Measurements from ENCODE around the gene ROR1.
"Not testable (repeated sequence)": the region's sequence is repeated elsewhere in the genome, so short reads cannot be mapped to it uniquely, and the experiment has no call there.

ROR1 gene

DNA sequence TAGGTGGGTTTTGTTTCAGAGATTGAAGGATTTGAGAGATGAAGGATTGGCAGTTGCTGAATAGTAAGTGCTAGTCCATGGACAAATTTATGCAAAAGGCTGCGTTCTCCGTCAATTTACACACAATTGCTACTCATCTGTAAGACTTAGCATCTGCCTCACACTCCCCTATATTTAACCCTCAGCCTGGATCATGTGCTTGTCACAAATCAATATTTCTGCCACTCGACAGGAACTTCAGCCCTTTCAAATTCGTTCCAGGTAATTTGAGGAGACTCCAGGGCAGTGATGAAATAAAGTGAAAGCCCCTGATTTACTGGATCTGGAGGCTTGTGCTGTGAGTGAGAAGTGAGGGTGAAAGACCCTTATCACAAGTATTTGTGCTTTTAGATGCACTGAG, 324.0 kb downstream of the ROR1 start:
- no peak for DNase-seq (ENCODE audit: low read depth, low spot score)

DNA sequence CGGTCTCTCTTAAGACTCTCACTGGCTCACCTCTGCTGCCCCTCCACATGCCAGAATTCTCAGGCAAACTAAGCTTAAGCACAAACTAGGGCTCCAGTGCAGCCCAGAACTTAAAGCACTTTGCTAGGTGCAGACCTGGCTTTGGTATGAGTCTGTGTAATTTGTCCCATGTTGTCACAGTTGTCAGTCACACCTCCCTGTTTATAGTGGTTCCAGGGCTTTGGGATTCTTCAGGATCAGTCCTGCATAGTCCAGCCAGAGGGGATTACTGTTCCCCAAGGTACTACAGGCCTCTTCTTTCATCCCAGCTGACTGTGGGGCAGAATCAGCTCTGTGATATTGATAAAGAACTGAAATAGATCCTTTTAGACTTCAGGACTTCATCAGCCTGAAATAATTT, 324.6 kb downstream of the ROR1 start:
- no peak for DNase-seq (ENCODE audit: low read depth, low spot score)

DNA sequence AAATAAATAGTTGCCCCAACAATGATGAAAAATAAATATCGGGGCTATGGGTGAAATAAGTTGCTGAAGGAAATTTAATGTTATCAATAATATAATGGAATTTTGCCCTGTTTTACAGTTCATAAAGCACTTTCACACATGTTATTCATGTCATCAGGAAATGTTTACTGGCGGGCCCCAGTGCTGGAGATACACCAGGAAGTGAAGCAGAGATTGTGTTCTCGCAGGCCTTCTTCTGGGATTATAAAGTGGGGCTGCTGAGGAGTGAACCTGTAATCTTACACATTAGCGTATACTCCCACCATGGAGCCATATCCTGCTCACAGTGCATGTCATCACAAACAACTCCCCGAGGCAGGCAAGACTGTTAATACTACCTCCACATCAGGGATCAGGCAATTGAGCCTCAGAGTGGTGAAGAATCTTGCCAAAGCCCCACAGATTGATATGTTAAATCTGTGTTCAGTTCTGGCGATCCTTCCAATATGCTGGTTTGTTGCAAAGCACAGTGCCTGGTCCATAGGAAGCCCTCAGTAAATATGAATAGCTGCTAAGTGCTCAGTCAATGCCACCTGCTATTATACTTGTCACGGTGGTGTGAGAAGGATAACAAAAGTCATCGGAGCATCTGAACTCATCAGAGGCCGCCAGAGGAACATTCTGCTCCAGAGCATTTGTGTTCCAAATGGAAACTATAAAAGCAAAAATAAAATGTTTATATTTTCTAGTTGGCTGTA, 325.2 kb downstream of the ROR1 start:
- DNase-seq (ENCODE audit: low read depth, low spot score): no peak

DNA sequence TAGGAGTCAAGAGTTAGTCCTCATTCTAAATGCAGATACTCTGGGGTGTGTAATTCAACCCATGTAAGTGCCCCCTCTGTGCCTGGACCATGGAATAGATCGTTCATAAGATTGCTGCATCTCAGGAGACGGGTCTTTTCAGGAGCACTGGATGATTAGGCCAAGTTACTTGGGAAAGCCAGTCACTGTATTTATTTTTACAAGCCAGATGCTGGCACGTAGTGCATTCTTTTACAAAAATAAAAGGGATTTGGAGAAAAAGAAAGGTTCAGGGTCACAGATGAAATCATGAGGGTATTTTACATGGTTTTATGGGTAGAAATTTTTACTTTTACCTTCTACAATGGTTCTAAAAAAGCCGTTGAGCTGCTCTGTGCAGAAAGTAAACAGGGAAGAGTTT, 327.0 kb downstream of the ROR1 start:
- no peak for DNase-seq (ENCODE audit: low read depth, low spot score)

DNA sequence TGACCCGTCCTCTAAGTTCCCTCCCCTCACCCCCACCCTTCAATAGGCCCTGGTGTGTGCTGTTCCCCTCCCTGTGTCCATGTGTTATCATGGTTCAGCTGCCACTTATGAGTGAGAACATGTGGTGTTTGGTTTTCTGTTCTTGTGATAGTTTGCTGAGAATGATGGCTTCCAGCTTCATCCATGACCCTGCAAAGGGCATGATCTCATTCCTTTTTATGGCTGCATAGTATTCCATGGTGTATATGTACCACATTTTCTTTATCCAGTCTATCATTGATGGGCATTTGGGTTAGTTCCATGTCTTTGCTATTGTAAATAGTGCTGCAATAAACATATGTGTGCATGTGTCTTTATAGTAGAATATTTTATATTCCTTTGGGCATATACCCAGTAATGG, 330.8 kb downstream of the ROR1 start:
- not testable (repeated sequence) for DNase-seq (ENCODE audit: low read depth, low spot score)

DNA sequence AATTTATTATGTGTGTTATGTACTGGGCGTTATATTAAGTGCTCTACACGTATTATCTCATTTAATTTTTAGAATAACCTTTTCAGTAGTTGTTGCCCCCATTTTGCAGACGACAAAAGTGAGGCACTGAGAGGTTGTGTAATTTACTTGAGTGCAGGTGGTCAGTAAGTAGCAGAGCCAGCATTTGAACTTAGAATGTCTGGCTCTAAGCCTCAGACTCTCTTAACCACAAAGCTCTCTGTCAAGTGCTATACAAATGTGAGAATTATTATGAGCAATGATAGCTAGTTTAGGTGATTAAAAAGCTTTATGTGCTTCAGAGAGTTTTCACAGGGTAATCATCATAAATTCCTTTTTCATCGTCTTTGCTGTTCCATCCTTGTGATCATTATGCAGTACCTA, 333.3 kb downstream of the ROR1 start:
- DNase-seq (ENCODE audit: low read depth, low spot score): no peak

DNA sequence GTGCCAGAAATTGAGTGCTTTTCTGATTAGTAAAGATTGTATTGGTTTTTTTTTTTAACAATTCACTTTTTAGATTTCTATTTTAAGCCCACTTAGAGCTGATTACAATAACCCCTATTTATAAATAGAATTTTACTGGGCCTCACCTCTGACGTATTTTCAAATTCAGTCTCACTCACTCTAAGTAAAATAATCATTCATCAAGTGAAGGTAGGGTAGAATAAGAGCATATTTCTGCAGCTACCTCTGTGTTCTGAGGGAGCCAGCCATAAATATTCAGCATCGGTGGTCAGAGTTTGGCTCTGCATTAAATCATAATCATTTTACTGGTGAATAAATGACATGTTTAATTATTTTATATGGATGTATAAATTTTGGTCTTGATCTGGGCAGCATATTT, 333.8 kb downstream of the ROR1 start:
- DNase-seq (ENCODE audit: low read depth, low spot score): no peak

DNA sequence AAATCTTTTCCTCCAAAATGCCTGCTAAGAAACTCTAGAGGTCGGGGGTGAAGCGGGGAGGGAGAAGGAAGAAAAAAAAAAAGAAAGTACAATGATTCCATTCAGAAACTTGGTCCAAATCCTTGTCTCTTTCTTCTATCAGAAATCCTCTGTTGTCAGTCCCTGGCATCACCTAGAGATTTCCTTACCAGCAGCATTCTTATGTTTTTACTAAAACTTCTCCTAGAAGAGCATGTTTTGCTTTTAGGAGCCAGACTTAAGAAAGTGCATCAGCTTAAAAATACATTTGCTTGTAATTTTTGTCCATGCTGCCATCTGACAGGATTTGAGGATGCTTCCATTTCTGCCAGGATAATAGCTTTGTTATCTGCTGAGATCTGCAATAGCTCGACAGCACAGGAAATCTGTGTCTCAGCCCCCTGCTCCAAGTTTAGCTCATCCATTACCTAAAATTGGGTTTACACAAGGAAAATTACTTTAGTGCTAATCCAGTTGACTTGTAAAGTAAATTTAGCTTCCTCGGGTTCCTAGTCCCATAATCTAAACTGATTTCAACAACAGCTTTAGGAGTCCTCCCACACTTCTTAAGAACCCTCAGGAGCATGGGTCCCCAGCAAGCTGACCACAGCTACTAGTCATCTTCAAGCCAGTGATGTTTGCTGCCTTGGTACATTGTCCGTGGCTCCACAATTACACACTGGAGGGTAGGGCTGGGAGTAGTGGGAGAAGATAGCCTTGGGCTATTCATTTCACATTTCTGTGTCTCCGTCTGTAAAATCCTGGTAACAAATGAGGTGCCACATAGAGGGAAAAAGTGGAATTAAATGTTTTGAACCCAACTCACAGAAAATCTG, 337.3 kb downstream of the ROR1 start:
- no peak for DNase-seq (ENCODE audit: low read depth, low spot score)

DNA sequence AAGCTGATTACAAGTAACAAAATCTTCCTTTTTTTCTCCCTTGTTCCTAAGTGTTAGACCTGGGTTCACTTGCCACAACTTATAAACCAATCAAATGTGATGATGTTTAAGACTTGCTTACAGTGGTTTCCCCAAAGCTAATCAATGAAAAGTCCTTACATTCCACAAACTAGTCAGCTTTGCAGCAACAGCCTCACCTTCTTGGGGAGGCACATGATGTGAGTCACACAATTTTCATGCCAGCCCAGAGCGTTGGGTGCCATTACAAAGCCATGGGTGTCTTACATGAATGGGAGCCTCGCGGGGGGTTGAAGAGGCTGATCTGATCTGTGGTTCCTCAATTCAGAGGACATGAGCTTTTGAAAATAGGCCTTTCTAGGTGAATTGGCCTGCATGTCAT, 338.0 kb downstream of the ROR1 start:
- no peak for DNase-seq (ENCODE audit: low read depth, low spot score)

DNA sequence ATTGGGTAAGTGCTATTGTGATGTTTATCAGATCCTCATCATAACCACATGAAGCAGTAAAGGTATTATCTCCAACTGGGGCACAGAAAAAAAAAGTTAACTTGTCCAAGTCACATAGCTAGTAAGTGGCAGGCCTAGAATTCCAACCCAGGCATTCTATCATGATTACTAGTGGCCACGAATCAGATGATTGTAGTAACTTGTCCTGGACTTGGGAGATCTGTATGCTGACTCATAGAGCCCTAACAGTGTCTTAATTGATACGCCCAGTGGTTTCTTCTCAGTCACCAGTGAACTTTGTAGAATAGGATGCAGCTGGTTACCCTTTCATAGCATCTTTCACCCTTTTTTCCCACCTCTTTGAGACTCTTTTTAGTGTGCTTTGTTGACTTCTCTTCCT, 338.5 kb downstream of the ROR1 start:
- DNase-seq (ENCODE audit: low read depth, low spot score): no peak

DNA sequence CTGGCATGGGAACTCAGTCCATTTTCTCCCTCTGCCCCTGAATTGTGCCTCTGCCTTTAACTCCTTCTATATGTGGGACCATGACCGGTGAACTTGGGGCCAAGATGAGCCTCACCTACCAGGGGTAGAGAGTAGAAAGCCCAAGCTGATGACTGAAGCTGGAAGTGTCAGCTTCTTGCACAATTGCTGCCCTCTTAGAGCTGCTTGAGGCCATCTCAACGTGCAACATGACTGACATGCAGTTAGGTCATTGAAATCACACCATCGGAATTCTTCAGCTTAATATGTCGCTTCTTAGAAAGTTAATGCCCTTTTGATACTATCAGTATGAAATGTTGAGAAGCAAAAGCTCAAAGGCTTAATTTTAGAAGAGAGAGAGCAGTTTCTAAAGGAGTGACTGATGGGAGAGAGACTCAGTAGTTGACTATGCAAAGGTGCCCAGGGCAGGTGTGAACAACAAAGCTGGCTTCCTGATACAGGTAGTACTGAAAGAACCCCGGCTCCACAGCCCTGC, 340.3 kb downstream of the ROR1 start:
- no peak for DNase-seq (ENCODE audit: low read depth, low spot score)

DNA sequence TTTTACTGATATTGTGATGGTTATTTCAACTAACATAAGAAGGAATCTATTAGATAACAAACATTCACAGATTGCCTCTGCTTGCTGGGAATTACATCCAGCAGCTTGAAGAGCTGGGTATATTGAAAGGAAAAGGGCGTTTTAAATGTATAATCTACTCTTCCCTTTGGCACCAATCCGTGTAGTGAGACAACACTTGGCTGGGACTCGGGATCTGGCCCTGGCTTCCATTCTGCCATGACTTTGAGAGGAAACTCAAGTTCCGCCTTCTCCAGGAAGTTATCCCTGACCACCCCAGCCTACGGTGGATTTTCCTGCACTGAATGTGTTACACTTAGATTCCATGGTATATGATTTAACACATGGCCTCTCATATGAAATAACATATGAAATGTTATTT, 342.7 kb downstream of the ROR1 start:
- DNase-seq (ENCODE audit: low read depth, low spot score): no peak

DNA sequence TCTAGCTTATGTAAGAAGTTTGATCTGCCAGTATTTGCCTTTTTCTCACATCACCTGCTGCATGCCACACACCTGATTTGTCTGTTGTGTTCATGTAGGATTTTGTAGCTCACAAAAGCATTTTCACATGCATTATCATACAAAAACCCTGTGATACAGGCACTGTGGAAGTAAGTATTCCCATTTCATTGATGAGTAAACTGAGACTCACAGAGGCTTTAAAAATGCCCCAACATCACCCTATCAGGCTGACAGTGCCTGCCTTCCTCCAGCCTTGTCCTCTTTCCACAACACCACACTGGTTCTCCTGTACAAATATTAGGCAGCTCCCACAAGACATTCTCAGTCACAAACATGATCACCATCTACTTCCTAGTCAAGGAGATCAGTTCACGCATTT, 343.7 kb downstream of the ROR1 start:
- no peak for DNase-seq (ENCODE audit: low read depth, low spot score)

DNA sequence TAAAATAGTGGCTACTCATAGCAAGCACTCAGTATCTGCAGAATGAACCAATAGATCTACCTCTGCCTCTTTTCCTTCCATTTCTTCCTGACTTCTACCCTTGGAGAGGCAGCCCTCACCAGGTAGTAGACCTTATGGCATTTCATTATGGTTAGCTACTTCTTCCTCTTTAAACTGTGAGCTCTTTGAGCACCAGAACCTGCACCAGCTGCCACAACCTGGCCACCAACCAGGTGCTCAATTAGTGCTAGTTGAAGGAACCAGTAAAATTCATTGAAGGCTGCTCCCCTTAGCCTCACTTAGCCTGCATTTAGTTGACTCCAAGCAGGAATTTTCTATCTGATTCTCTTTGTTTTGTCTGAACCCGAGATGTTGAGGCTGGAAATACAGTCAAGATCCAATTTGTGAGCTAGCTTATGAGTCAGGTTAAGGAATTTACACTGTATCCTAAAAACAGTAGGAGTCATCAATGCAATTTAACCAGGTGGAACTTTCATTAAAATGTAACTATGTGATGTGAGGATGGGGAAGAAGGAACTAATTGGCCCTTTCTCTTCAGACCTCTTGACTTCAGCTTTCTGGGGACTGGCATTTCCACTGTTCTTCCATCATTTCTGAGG, 348.1 kb downstream of the ROR1 start:
- no peak for DNase-seq (ENCODE audit: low read depth, low spot score)

DNA sequence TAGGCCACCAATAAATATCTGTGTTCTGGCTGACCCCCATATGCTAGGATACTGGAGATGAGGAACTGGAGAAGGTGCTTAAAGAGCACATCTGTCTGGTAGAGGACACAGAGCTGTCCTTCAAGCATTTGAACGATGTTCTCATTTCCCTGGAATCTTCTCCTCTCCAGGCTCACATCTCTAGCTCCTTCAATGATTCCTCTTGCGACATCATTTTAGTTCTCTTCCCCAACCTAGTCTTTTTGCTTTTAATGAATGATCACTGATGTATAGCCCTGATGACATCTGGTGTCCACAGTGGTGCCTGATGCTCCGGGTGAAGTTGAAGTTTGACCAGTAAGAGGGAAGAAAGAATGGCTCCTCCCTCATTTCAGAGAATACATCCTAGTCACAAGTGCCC, 348.8 kb downstream of the ROR1 start:
- no peak for DNase-seq (ENCODE audit: low read depth, low spot score)

DNA sequence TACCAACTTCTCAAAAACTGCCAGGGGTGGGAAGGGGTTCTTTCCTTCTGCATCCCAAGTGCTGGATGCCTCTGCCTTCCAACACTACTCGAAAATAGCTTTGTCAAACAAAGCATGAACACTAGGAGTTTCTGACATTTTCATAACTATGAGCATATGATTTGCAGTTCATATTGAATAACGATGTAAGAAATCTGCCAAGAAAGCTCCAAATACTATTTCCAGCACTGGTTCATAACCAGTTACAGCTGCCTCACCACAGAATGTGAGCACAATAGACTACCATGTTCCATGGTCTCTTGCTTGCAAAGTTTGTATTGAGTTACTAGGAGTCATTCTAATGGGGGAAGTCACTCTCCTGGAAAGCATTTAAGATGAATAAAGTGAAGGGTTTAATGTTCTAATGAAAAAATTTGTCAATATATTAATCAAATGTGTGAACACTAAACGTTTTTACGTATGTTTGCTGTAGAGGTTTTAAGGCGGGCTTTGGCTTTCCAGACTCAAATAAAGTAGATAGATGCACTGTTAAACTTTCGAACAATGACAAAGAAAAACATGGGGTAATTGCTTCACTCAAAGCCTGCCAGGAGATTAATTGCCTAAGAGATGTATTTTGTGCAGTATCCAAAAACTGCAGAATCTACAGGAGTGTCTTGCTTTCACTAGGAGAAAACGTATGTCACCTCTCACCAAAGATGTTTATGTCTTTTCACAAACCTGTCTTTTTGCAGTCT, 351.1 kb downstream of the ROR1 start:
- no peak for DNase-seq (ENCODE audit: low read depth, low spot score)

DNA sequence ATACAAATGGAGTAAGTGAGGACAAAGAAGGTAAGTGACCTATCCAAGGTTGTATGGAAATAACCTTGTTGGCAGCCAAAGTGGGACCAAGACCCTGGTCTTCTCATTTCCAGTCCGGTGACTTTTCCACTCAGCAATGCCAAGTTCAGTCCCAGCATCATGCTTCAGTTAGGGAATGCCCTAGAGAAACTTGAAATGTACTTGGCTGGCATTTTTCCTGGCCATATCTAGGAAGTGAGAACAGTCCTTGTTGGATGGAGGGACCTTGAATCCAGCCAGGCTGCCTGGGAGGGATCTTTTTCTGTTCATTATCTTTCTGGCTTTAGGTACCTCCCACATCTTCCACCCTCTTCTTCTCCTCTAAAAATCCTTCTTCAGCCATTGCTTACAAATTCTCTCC, 352.8 kb downstream of the ROR1 start:
- no peak for DNase-seq (ENCODE audit: low read depth, low spot score)

DNA sequence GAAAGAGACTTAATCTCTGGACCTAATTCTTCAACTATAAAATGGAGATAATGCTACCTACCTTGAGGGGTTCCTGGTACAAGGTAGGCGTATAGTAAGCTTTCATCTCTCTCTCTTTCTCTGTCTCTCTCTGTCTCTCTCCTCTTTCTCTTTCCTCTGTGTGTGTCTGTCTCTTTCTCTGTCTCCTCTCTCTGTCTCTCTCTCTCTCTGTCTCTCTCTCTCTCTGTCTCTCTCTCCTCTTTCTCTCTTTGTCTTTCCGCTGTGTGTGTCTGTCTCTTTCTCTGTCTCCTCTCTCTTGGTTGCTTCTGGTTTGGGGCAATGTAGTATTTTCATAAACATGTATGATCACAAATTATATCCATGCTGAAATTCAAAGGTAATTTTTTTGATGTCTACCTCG, 353.5 kb downstream of the ROR1 start:
- DNase-seq (ENCODE audit: low read depth, low spot score): no peak

DNA sequence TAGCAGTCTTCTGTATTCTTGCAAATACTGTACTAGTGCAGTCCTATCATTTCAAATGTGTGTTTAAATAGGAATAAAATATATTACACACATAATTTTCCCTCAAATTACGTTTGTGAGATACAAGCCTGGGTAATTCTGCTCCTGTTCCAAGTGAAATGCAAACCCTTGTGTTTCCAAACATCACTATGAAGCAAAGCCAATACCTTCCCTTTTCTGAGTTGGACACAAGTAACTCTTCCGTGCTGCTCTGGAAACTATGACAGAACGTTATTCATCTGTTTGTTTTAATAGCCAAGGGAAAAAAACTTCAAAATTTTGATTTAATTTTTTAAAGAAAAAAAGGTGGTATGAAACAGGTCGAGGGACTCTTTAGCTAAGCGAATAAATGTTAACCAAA, 355.9 kb downstream of the ROR1 start:
- DNase-seq (ENCODE audit: low read depth, low spot score): no peak

DNA sequence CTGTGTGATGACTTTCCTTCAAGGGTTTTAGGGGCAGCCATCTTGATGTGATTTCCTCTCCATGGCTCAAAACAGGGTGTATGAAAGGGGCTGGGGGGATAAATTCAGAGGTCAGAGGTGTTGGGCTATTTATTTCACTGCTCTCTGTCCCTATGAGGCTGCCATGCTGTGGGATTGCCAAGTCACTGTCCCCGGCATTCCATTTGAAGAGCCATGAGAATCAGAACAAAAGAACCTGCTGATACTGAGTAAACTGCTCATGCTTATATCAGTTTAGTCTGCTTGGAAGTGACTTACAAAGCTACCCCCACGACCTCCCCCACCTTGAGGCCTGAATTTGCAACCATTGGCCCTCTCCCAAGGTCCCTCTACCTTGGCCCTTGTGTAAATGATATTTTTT, 357.3 kb downstream of the ROR1 start:
- DNase-seq (ENCODE audit: low read depth, low spot score): no peak

DNA sequence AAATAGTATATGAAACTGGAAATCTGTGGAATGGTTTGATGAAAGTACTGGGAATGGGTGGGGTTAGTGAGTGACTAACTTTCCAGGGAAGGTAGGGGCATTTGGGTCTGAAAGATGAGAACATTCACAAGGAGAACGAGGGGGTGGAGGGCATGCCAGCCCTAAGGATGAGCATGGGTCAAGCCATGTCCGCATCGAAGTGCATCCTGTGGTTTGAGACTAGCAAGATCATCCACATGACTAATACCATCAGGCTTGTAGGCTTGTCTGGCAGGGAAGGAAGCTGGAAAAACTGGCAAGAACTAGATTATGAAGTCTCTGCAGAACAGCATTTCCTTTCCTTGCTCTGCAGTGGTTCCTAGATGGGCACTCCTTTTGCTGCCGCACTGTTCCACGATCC, 359.2 kb downstream of the ROR1 start:
- DNase-seq (ENCODE audit: low read depth, low spot score): no peak

Data from activated CD4-positive, CD25-positive, alpha-beta regulatory T cell treated with anti-CD3 and anti-CD28 coated beads, Interleukin-2, amount 50 U/mL, for 16 hours (primary cell).